Mesenchymal stem cell (in vitro differentiated cells and primary cell): ENCODE measurements around the gene LNP1.

Experiments used
- DNase-seq: peaks from one replicate; pipeline ENCODE4 v3.0.0-alpha.2; 2013
- H2AFZ ChIP-seq: one replicate; pipeline ENCODE4 v1.6.1; 2013; ENCODE audit warnings: low read depth, mild to moderate bottlenecking, control low read depth, inconsistent platforms, low read length, moderate library complexity
- H2AK5ac ChIP-seq: 2 replicates; pipeline ENCODE4 v1.6.1; 2013; ENCODE audit warnings: low read length, moderate library complexity, mild to moderate bottlenecking, inconsistent platforms; ENCODE audit not compliant: severe bottlenecking
- H2BK120ac ChIP-seq: one replicate; pipeline ENCODE4 v1.6.1; 2013; ENCODE audit warnings: low read depth, mild to moderate bottlenecking, inconsistent platforms, low read length, moderate library complexity
- H2BK12ac ChIP-seq, 2 experiments: one replicate each; pipeline ENCODE4 v1.6.1; 2013; ENCODE audit warnings: inconsistent platforms in 2 of 2, low read length in 2 of 2, mild to moderate bottlenecking in 2 of 2, moderate library complexity in 2 of 2, control low read depth in 1 of 2
- H2BK15ac ChIP-seq: one replicate; pipeline ENCODE4 v1.6.1; 2013; ENCODE audit warnings: mild to moderate bottlenecking, low read depth, inconsistent platforms; ENCODE audit not compliant: poor library complexity, severe bottlenecking
- H2BK5ac ChIP-seq: 2 replicates; pipeline ENCODE4 v1.6.1; 2013; ENCODE audit warnings: low read depth, mild to moderate bottlenecking, low read length, control low read depth, inconsistent platforms; ENCODE audit not compliant: poor library complexity, severe bottlenecking
- H3K14ac ChIP-seq, 2 experiments: one replicate each; pipeline ENCODE4 v1.6.1; 2013; ENCODE audit warnings: inconsistent platforms in 2 of 2, low read length in 2 of 2, control low read depth in 1 of 2, mild to moderate bottlenecking in 1 of 2, moderate library complexity in 1 of 2
- H3K18ac ChIP-seq, 2 experiments: one replicate each; pipeline ENCODE4 v1.6.1; 2013; ENCODE audit warnings: inconsistent platforms in 2 of 2, low read length in 2 of 2, control low read depth in 1 of 2, low read depth in 1 of 2, mild to moderate bottlenecking in 1 of 2
- H3K23ac ChIP-seq, 2 experiments: one replicate each; pipeline ENCODE4 v1.6.1; 2013; ENCODE audit warnings: inconsistent platforms in 2 of 2, low read length in 2 of 2, mild to moderate bottlenecking in 2 of 2, moderate library complexity in 2 of 2, control low read depth in 1 of 2
- H3K27ac ChIP-seq: 2 replicates; pipeline ENCODE4 v1.5.1; 2013; ENCODE audit warnings: mild to moderate bottlenecking, moderate library complexity, low read length, control low read depth, inconsistent platforms; ENCODE audit not compliant: poor library complexity, severe bottlenecking
- H3K27me3 ChIP-seq, 2 experiments: 2 replicates each; pipeline versions ENCODE4 v1.6.1 to v1.7.0; 2013; ENCODE audit warnings: low read length in 2 of 2, mild to moderate bottlenecking in 2 of 2, moderate library complexity in 2 of 2, control low read depth in 1 of 2, inconsistent platforms in 1 of 2; ENCODE audit not compliant: control insufficient read depth in 1 of 2, insufficient read depth in 1 of 2
- H3K36me3 ChIP-seq, 2 experiments: 2 replicates each; pipeline versions ENCODE4 v1.6.1 to v1.7.0; 2013; ENCODE audit warnings: low read length in 2 of 2, control low read depth in 1 of 2, inconsistent platforms in 1 of 2, low read depth in 1 of 2, mild to moderate bottlenecking in 1 of 2; ENCODE audit not compliant: insufficient read depth in 2 of 2, control insufficient read depth in 1 of 2
- H3K4ac ChIP-seq, 2 experiments: one replicate each; pipeline ENCODE4 v1.6.1; 2013; ENCODE audit warnings: inconsistent platforms in 2 of 2, low read length in 2 of 2, mild to moderate bottlenecking in 2 of 2, moderate library complexity in 2 of 2, control low read depth in 1 of 2, low read depth in 1 of 2
- H3K4me1 ChIP-seq: 2 replicates; pipeline ENCODE4 v1.6.1; 2013; ENCODE audit warnings: low read depth, low read length, control low read depth; ENCODE audit not compliant: control insufficient read depth, insufficient read depth
- H3K4me2 ChIP-seq: 2 replicates; pipeline ENCODE4 v1.6.1; 2013; ENCODE audit warnings: low read length, mild to moderate bottlenecking, inconsistent platforms; ENCODE audit not compliant: poor library complexity, severe bottlenecking
- H3K4me3 ChIP-seq, 2 experiments: 2 replicates each; pipeline versions ENCODE4 v1.5.1 to v1.7.0; 2013; ENCODE audit warnings: low read length in 2 of 2, mild to moderate bottlenecking in 2 of 2, control low read depth in 1 of 2, low read depth in 1 of 2; ENCODE audit not compliant: insufficient read depth in 1 of 2
- H3K79me1 ChIP-seq: replicated peaks from 2 replicates; pipeline ENCODE4 v1.6.1; 2013; ENCODE audit warnings: mild to moderate bottlenecking, control low read depth, low read length, inconsistent platforms; ENCODE audit not compliant: poor library complexity, severe bottlenecking
- H3K9ac ChIP-seq: 2 replicates; pipeline ENCODE4 v1.7.0; 2013; ENCODE audit warnings: mild to moderate bottlenecking, low read length, moderate library complexity
- H3K9me3 ChIP-seq: 2 replicates; pipeline ENCODE4 v1.7.0; 2013; ENCODE audit warnings: mild to moderate bottlenecking, low read length; ENCODE audit not compliant: control insufficient read depth
- H4K8ac ChIP-seq: one replicate; pipeline ENCODE4 v1.6.1; 2013; ENCODE audit warnings: inconsistent platforms, mild to moderate bottlenecking, low read length, moderate library complexity
- H4K91ac ChIP-seq: one replicate; pipeline ENCODE4 v1.6.1; 2013; ENCODE audit warnings: mild to moderate bottlenecking, low read length, inconsistent platforms
- WGBS: methylation state at CpG from one replicate; pipeline ENCODE4 v1.1.7; 2013; ENCODE audit warnings: mixed read lengths; 5-methylcytosine and 5-hydroxymethylcytosine counted together

The LNP1 gene

DNA sequence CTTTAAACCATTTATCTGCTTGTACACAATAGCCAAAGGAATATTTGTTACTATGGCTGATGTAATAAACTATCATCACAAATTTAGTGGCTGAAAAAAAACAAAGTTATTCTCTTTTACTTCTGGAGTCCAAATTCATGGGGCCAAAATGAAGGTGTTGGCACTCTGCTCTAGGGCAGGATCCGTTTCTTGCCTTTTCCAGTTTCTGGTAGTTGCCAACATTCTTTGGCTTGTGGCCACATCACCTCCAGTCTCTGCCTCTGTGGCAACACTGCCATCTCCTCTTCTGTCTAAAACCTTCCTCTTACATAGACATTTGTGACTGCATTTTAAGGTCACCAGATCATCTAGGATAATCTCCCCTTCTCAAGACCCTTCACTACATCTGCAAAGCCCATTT is 39.4 kb upstream of the LNP1 start:
- H3K9ac ChIP-seq: no peak overlapping the region
- no peaks in the 10 kb centered on the region for H3K4me1 ChIP-seq
- 97% methylated on average over 1 of the region's 1 CpG for WGBS
- no peak overlapping the region for H3K4me3 ChIP-seq
- no peak overlapping the region for H3K27ac ChIP-seq
- H3K79me1 ChIP-seq: peaks cover 1% of the 10 kb centered on the region
- H3K4me2 ChIP-seq: no peak overlapping the region
- H2BK15ac ChIP-seq: no peak overlapping the region
- no peak overlapping the region for H3K14ac ChIP-seq
- no peak overlapping the region for H3K18ac ChIP-seq
- no peak overlapping the region for H2BK12ac ChIP-seq
- no peak overlapping the region for H2BK120ac ChIP-seq
- no peaks in the 10 kb centered on the region for H3K27me3 ChIP-seq
- H2AK5ac ChIP-seq: no peak overlapping the region
- no peak overlapping the region for H2AFZ ChIP-seq
- no peak overlapping the region for H2BK5ac ChIP-seq
- H4K8ac ChIP-seq: no peak overlapping the region
- no peak overlapping the region for H4K91ac ChIP-seq
- no peaks in the 10 kb centered on the region for H3K9me3 ChIP-seq
- peaks cover 13 to 90% of the 10 kb centered on the region in 2 experiments for H3K36me3 ChIP-seq
- H3K4ac ChIP-seq: no peak overlapping the region
- H3K23ac ChIP-seq: no peak overlapping the region
- no peak for DNase-seq

- no peak overlapping the region for H4K91ac ChIP-seq
- H2BK12ac ChIP-seq: no peak overlapping the region
- H3K4me1 ChIP-seq: no peaks in the 10 kb centered on the region
- no peak for DNase-seq
- H4K8ac ChIP-seq: no peak overlapping the region
- H3K36me3 ChIP-seq: peaks cover 12 to 94% of the 10 kb centered on the region in 2 experiments
- no peak overlapping the region for H3K4me2 ChIP-seq
- no peak overlapping the region for H3K4me3 ChIP-seq
- no peak overlapping the region for H3K4ac ChIP-seq
- no peak overlapping the region for H2AFZ ChIP-seq
- H3K23ac ChIP-seq: no peak overlapping the region
- no peaks in the 10 kb centered on the region for H3K27me3 ChIP-seq
- no peak overlapping the region for H2BK5ac ChIP-seq
- WGBS: 100% methylated on average over 3 of the region's 3 CpGs
- no peaks in the 10 kb centered on the region for H3K9me3 ChIP-seq
- H3K14ac ChIP-seq: no peak overlapping the region
- peaks cover 10% of the 10 kb centered on the region for H3K79me1 ChIP-seq
- no peak overlapping the region for H2AK5ac ChIP-seq
- no peak overlapping the region for H2BK120ac ChIP-seq
- H2BK15ac ChIP-seq: no peak overlapping the region
- H3K9ac ChIP-seq: no peak overlapping the region
- no peak overlapping the region for H3K18ac ChIP-seq
- H3K27ac ChIP-seq: no peak overlapping the region
Measured at GRCh38 chr3:100364421-100364820, 36.9 kb upstream of the LNP1 start.

DNA sequence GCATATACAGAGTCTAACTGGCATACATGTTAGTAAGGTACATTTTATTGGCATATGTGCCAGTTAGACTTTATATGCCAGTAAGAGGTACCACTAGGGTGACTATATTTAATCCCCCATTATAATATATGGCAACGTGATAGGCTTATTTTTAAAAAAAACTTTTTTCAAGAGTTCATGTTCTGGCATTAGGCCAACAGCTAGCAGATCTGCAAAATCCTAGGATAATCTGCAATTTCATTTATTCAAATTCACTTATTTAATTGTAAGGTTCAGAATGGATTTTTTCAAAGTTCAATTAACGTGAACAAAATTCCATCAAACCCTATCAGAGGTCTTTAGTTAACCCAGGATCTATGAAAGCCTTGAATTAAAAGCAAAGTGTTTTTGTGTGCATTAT is 34.9 kb upstream of the LNP1 start:
- Histone ChIP-seq H2BK12ac (no peak overlapping the region), H3K14ac (no peak overlapping the region), H3K4me1 (no peaks in the 10 kb centered on the region), H3K4me3 (no peak overlapping the region), H2BK5ac (no peak overlapping the region), H3K27me3 (no peaks in the 10 kb centered on the region), H3K79me1 (peaks cover 13% of the 10 kb centered on the region), H2AK5ac (no peak overlapping the region), H2BK15ac (no peak overlapping the region), H3K27ac (no peak overlapping the region), H4K8ac (no peak overlapping the region), H2BK120ac (no peak overlapping the region), H3K4ac (no peak overlapping the region), H3K4me2 (no peak overlapping the region), H3K36me3 (peaks cover 13 to 93% of the 10 kb centered on the region in 2 experiments), H3K9ac (no peak overlapping the region), H3K9me3 (no peaks in the 10 kb centered on the region), H2AFZ (no peak overlapping the region), H3K23ac (no peak overlapping the region), H3K18ac (no peak overlapping the region), H4K91ac (no peak overlapping the region)
- no peak for DNase-seq
- no CpG with 5 or more reads among the region's 2 CpGs for WGBS

DNA sequence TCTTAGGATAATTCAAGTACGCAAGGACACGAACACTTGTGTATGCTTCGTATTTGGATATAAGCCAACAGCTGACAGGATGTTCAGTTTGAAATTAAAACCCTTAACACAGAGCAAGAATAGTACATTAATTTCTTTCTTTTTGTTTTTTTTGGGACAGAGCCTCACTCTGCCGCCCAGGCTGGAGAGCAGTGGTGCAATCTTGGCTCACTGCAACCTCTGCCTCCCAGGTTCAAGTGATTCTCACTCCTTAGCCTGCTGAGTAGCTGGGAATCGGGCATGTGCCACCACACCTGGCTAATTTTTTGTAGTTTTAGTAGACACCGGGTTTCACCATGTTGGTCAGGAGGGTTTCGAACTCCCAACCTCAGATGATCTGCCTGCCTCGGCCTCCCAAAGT is 32.9 kb upstream of the LNP1 start:
- Histone ChIP-seq H3K4me2 (no peak overlapping the region), H2BK120ac (no peak overlapping the region), H4K8ac (no peak overlapping the region), H4K91ac (no peak overlapping the region), H3K36me3 (peaks cover 16 to 94% of the 10 kb centered on the region in 2 experiments), H2AFZ (no peak overlapping the region), H2BK5ac (no peak overlapping the region), H2BK15ac (no peak overlapping the region), H2BK12ac (no peak overlapping the region), H3K27me3 (no peaks in the 10 kb centered on the region), H3K18ac (no peak overlapping the region), H3K4ac (no peak overlapping the region), H2AK5ac (no peak overlapping the region), H3K27ac (no peak overlapping the region), H3K9me3 (no peaks in the 10 kb centered on the region), H3K23ac (no peak overlapping the region), H3K79me1 (peaks cover 23% of the 10 kb centered on the region), H3K4me3 (no peak overlapping the region), H3K14ac (no peak overlapping the region), H3K4me1 (no peaks in the 10 kb centered on the region), H3K9ac (no peak overlapping the region)
- DNase-seq: no peak
- 93% methylated on average over 7 of the region's 8 CpGs for WGBS
